Motor neuron (in vitro differentiated cells): Measurements from ENCODE around the gene TENT5D. TPM values are rescaled to one million over a fixed set of nuclear protein-coding genes. Genes with fewer than 3 reads are reported as not detected.
"Not testable (repeated sequence)": the region's sequence is repeated elsewhere in the genome, so short reads cannot be mapped to it uniquely, and the experiment has no call there.

Experiments
- ATAC-seq, 8 experiments: fragments of 200-7000 bp; cut with Tn5 transposase; replicated peaks in 6 of 8; 2 replicates each; pipeline ENCODE4 v1.8.0; 2021; ENCODE audit warnings: mild to moderate bottlenecking in 8 of 8, moderate library complexity in 8 of 8
- H3K27ac ChIP-seq, 2 donors: fragments of 250-450 bp; sonication (Bioruptor Pico); 2 replicates each; pipeline ENCODE4 v1.9.0; 2021; ENCODE audit warnings: antibody characterized with exemption in 2 of 2, mild to moderate bottlenecking in 2 of 2, moderate library complexity in 1 of 2
- H3K4me1 ChIP-seq, 2 donors: fragments of 250-450 bp; sonication (Bioruptor Pico); replicated peaks in 1 of 2; 2 replicates each; pipeline ENCODE4 v1.6.1; 2021; ENCODE audit warnings: antibody characterized with exemption in 2 of 2, mild to moderate bottlenecking in 2 of 2, moderate library complexity in 1 of 2
- H3K4me3 ChIP-seq, 5 donors: fragments of 250-450 bp; sonication (Bioruptor Pico); 2 replicates each; pipeline ENCODE4 v1.9.0; 2021; ENCODE audit warnings: antibody characterized with exemption in 5 of 5, mild to moderate bottlenecking in 5 of 5, moderate library complexity in 4 of 5
- WGBS, 10 experiments: fragments of 450-650 bp; shearing (Covaris generic); methylation state at CpG; one replicate each; pipeline ENCODE4 v1.0.0; 2022; 5-methylcytosine and 5-hydroxymethylcytosine counted together
- in situ Hi-C, 9 experiments: fragments of 400-800 bp; cut with MboI; loops; one replicate each; pipeline ENCODE4 v1.15.0; 2021; ENCODE audit warnings: low sequenced_read_pairs in 9 of 9, low pct_unique_long_range_greater_than_20kb in 2 of 9; ENCODE audit not compliant: unreplicated experiment in 9 of 9
- total RNA-seq, 8 experiments: library from RNA; unstranded; fragments of 300-600 nt; gene quantifications; 2 replicates each; pipeline versions ENCODE4 v1.2.3 to v1.2.4, GENCODE V29; 2022

The TENT5D gene
- not detected for total RNA-seq

- in situ Hi-C loops, result no loop called here
- no peak for ATAC-seq
These were observed at the start of gene TENT5D for GRCh38 chrX:80420147-80420546. TENT5D (plus strand) TSS chrX:80420447; CDS start chrX:80442540, 22,093 bp downstream.

DNA sequence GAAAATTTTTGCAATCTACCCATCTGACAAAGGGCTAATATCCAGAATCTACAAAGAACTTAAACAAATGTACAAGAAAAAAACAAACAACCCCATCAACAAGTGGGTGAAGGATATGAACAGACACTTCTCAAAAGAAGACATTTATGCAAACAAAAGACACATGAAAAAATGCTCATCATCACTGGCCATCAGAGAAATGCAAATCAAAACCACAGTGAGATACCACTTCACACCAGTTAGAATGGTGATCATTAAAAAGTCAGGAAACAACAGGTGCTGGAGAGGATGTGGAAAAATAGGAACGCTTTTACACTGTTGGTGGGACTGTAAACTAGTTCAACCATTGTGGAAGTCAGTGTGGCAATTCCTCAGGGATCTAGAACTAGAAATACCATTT lies 34.6 kb upstream of the TENT5D start:
- H3K4me3 ChIP-seq, in situ Hi-C loops, ATAC-seq, H3K27ac ChIP-seq, H3K4me1 ChIP-seq: not testable (repeated sequence)
- WGBS, 10 experiments, result no CpG with 5 or more reads among the region's 1 CpG

More at GRCh38 chrX:80420147-80420546, at the start of gene TENT5D:
- Histone ChIP-seq H3K4me1 (no peaks in the 10 kb centered on the region), H3K27ac (no peak within 1 kb of the TSS), H3K4me3 (no peak within 1 kb of the TSS)

DNA sequence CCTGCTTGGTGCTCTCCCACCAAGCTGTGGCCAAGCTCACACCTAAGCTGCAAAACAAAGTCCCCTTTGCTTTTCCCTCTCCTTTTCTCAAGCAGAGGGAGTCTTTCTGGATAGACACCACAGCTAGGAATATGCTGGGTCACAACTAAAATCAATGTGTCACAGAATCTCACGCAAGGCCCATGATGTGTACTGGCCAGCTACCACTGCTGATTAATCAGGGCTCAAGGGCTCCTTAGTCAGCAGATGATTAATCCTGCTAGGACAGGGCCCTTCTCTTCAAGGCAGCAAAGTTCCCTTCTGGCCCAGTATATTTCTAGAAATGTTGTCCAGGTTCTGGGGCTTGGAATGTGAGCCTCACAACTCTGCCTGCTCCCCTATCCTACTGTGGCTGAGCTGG lies 32.0 kb upstream of the TENT5D start:
- 80% methylated on average over 1 of the region's 1 CpG; no CpG with 5 or more reads in 9 of the 10 experiments for WGBS, 10 experiments
- H3K4me1 ChIP-seq, result no peaks in the 10 kb centered on the region
- no peak for ATAC-seq
- in situ Hi-C loops, result no loop called here
- no peak overlapping the region for H3K27ac ChIP-seq
- H3K4me3 ChIP-seq, result no peak overlapping the region

DNA sequence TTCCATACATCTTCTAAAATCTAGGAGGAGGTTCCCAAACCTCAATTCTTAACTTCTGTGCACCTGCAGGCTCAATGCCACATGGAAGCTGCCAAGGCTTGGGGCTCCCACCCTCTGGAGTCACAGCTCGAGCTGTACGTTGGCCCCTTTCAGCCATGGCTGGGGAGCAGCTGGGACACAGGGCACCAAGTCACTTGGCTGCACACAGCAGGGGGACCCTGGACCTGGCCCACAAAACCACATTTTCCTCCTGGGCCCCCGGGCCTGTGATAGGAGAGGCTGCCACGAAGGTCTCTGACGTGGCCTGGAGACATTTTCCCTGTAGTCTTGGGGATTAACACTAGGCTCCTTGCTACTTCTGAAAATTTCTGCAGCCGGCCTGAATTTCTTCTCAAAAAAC lies 8.2 kb upstream of the TENT5D start:
- Histone ChIP-seq H3K4me3 (no peak overlapping the region), H3K27ac (no peak overlapping the region), H3K4me1 (no peaks in the 10 kb centered on the region)
- no peak for ATAC-seq
- in situ Hi-C loops, result no loop called here
- 26 to 92% (median 66%) methylated on average over 2 to 4 of the region's 6 CpGs; no CpG with 5 or more reads in 7 of the 10 experiments for WGBS, 10 experiments

- Histone ChIP-seq H3K27ac (no peak overlapping the region), H3K4me3 (no peak overlapping the region), H3K4me1 (no peaks in the 10 kb centered on the region)
- in situ Hi-C loops, result no loop called here
- WGBS, 10 experiments, result 0 to 100% (median 0%) methylated on average over 1 to 3 of the region's 3 CpGs; no CpG with 5 or more reads in 4 of the 10 experiments
- ATAC-seq, result no peak
These were observed 2.8 kb downstream of the TENT5D start for GRCh38 chrX:80423000-80423399.

GRCh38 chrX:80423744-80424143 lies 3.5 kb downstream of the TENT5D start:
- H3K4me1 ChIP-seq, result no peaks in the 10 kb centered on the region
- in situ Hi-C loops, result no loop called here
- no peak overlapping the region for H3K4me3 ChIP-seq
- WGBS, 10 experiments, result 17 to 40% (median 40%) methylated on average over 1 of the region's 2 CpGs; no CpG with 5 or more reads in 7 of the 10 experiments
- H3K27ac ChIP-seq, result no peak overlapping the region
- ATAC-seq, result no peak

- WGBS, 10 experiments, result 17 to 100% (median 34%) methylated on average over 1 to 2 of the region's 3 CpGs; no CpG with 5 or more reads in 7 of the 10 experiments
- no peak for ATAC-seq
- H3K4me1 ChIP-seq, result no peaks in the 10 kb centered on the region
- no peak overlapping the region for H3K4me3 ChIP-seq
- in situ Hi-C loops, result loop anchor here in 1 of 9 experiments (25.0 kb wide), 1 partner anchor 156 kb away; no protein-coding TSS in a partner anchor
- H3K27ac ChIP-seq, result no peak overlapping the region
These were observed 10.7 kb downstream of the TENT5D start for GRCh38 chrX:80430826-80431504.

GRCh38 chrX:80431505-80431832 lies 11.2 kb downstream of the TENT5D start:
- Histone ChIP-seq H3K4me1 (no peaks in the 10 kb centered on the region), H3K4me3 (no peak overlapping the region), H3K27ac (no peak overlapping the region)
- no peak for ATAC-seq
- in situ Hi-C loops, result loop anchor here in 1 of 9 experiments (25.0 kb wide), 1 partner anchor 156 kb away; no protein-coding TSS in a partner anchor

DNA sequence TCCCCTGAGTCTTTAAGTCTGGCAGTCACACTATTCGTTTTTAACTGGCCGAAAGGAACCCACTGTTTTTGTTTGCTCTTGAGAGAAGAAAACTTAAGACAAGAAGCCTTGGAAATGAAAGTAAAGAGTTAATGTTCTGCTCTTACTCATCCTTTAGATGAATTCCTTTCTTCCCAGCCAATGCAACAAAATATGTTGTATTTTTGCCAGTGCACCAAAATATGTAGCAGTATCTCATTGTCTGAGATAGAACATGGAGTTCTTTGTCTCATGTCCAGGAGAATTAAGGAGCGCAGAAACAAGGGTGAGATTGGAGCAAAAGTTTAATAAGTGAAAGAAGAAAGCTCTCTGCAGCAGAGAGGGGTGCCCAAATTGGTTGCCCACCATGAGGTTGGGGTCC lies 12.2 kb downstream of the TENT5D start:
- ATAC-seq, result no peak
- Histone ChIP-seq H3K4me1 (no peaks in the 10 kb centered on the region), H3K27ac (no peak overlapping the region), H3K4me3 (no peak overlapping the region)
- WGBS, 10 experiments, result 20 to 100% (median 40%) methylated on average over 1 to 3 of the region's 3 CpGs; no CpG with 5 or more reads in 3 of the 10 experiments
- in situ Hi-C loops, result loop anchor here in 1 of 9 experiments (25.0 kb wide), 1 partner anchor 155 kb away; no protein-coding TSS in a partner anchor

- H3K4me3 ChIP-seq, result no peak overlapping the region
- H3K4me1 ChIP-seq, result no peaks in the 10 kb centered on the region
- in situ Hi-C loops, result loop anchor here in 1 of 9 experiments (25.0 kb wide), 1 partner anchor 154 kb away; no protein-coding TSS in a partner anchor
- WGBS, 10 experiments, result 0 to 67% methylated on average over 1 of the region's 1 CpG; no CpG with 5 or more reads in 8 of the 10 experiments
- H3K27ac ChIP-seq, result no peak overlapping the region
- peak in 1 of 8 experiments; percentile 42 for ATAC-seq
These were observed 12.6 kb downstream of the TENT5D start for GRCh38 chrX:80432863-80433262.

GRCh38 chrX:80468166-80468565 lies 47.9 kb downstream of the TENT5D start:
- in situ Hi-C loops, ATAC-seq, H3K4me3 ChIP-seq, H3K27ac ChIP-seq, H3K4me1 ChIP-seq: not testable (repeated sequence)
- no CpG with 5 or more reads among the region's 4 CpGs for WGBS, 10 experiments

GRCh38 chrX:80471582-80471981 lies 51.3 kb downstream of the TENT5D start:
- H3K27ac ChIP-seq, result no peak overlapping the region
- no peaks in the 10 kb centered on the region for H3K4me1 ChIP-seq
- in situ Hi-C loops, result no loop called here
- no peak overlapping the region for H3K4me3 ChIP-seq
- no peak for ATAC-seq

GRCh38 chrX:80485543-80485942 lies 65.3 kb downstream of the TENT5D start:
- ATAC-seq, result no peak
- no peaks in the 10 kb centered on the region for H3K4me1 ChIP-seq
- H3K27ac ChIP-seq, result no peak overlapping the region
- H3K4me3 ChIP-seq, result no peak overlapping the region
- in situ Hi-C loops, result no loop called here

DNA sequence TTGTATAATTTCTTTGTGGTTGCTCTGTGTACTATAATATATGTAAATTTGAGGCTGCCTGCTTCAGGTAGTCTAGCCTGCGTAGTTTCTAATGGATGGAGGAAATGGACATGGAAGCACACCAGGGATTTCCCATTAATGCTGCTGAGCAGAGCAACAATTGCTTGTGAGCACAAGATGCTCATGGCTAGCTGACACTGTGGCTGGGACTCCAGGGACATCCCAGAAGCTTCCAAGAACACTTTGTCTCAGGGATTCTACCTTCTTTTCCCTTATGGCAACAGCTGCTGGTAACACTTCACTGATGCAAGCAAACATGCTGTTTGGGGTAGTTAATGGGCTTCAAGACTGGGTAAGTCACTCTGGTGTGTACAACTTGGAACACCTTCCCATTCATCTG lies 66.1 kb downstream of the TENT5D start:
- no peak for ATAC-seq
- Histone ChIP-seq H3K4me1 (no peaks in the 10 kb centered on the region), H3K4me3 (no peak overlapping the region), H3K27ac (no peak overlapping the region)
- WGBS, 10 experiments, result 22 to 100% (median 80%) methylated on average over 1 of the region's 1 CpG; no CpG with 5 or more reads in 3 of the 10 experiments
- in situ Hi-C loops, result no loop called here
